HL-60/S4 treated with phorbol 12-myristate 13-acetate at 8.2 ng/mL for 4 days and 3 days (cell line): ENCODE measurements around the gene FLT3.
"Not testable (repeated sequence)": the region's sequence is repeated elsewhere in the genome, so short reads cannot be mapped to it uniquely, and the experiment has no call there.

Experiments
- in situ Hi-C: fragments of 300-500 bp; cut with MboI; formaldehyde crosslinking; loops from 2 replicates; pipeline ENCODE4 v1.15.0; 2022; ENCODE audit warnings: low sequenced_read_pairs

FLT3 gene

GRCh38 chr13:28101886-28102285, 1.5 kb upstream of the FLT3 start:
- in situ Hi-C loops, result not testable (repeated sequence)

- in situ Hi-C loops, result no loop called here
Measured at GRCh38 chr13:28099396-28100149, 803 bp downstream of the FLT3 start.

- in situ Hi-C loops, result no loop called here
Measured at GRCh38 chr13:28097503-28097902, 2.9 kb downstream of the FLT3 start.

DNA sequence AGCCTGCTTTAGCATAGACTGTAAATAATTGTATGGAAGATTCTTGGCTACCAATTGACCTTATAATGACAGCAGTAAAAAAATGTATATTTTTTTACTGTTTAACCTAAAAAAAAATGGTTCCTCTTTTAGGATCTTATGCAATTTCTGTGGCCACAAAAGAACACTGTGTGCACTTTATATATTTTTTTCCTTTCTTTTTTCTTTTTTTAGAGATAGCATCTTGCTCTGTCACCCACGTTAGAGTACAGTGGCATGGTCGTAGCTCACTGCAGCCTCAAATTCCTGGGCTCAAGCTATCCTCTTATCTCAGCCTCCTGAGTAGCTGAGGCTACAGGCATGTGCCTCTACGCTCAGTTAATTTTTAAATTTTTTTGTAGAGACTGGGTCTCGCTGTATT, 6.1 kb downstream of the FLT3 start:
- in situ Hi-C loops, result no loop called here

DNA sequence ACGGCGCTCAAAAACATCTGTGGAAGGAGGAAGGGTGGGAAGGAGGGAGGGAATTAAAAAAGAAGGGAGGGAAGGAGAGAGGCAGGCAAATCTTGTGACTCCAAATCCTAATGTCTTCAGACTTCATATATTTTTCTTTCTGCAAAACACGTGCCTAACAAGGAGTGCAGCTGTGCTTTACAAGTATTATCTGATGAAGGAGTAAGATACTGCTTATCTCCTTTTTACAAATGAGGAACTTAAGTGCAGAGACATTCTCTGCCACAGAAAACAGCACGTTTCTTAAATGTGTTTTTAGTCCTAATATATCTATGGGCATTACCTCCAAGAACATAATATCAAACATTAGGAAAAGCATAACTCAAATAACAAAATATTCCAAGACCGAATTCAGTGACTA, 6.5 kb downstream of the FLT3 start:
- in situ Hi-C loops, result no loop called here

GRCh38 chr13:28092431-28092830, 7.9 kb downstream of the FLT3 start:
- in situ Hi-C loops, result no loop called here

GRCh38 chr13:28089065-28089464, 11.3 kb downstream of the FLT3 start:
- in situ Hi-C loops, result no loop called here

GRCh38 chr13:28077820-28078219, 22.6 kb downstream of the FLT3 start:
- in situ Hi-C loops, result not testable (repeated sequence)

GRCh38 chr13:28077231-28077630, 23.1 kb downstream of the FLT3 start:
- in situ Hi-C loops, result no loop called here

GRCh38 chr13:28071424-28071823, 29.0 kb downstream of the FLT3 start:
- in situ Hi-C loops, result no loop called here

- in situ Hi-C loops, result no loop called here
Measured at GRCh38 chr13:28067491-28067890, 32.9 kb downstream of the FLT3 start.

DNA sequence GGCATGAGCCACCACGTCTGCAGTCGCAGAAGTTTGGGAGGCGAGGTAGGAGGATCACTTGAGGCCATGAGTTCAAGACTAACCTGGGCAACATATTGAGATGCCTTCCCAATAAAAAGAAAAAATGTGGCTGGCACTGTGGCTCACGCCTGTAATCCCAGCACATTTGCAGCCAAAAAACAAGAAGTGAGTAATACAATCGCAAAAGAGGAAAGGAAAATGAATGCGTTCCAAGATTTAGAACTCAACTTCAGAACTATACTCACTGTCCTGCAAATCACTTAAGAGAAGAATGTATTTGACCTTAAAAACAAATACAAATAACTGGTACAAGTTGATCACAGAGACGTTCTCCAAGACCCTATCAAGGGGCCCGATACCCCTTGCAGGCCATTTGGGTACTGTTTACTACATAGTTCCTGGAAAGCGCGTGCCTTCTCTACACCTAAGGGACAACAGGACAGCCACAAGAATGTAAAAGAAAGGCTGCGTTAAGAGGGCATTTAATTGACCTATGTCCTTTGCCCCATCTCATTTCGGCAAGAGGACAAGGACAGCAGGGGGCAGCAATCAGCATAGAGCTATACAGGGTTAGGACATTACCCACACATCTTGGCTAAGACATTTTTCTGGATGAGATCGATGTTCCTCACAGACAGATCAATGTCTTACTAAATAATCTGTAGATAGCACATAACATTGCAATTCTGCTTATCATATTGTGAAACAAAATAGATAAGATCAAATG, 41.3 kb downstream of the FLT3 start:
- in situ Hi-C loops, result no loop called here

GRCh38 chr13:28056970-28057712, 43.2 kb downstream of the FLT3 start:
- in situ Hi-C loops, result no loop called here

- in situ Hi-C loops, result no loop called here
Measured at GRCh38 chr13:28056426-28056825, 44.0 kb downstream of the FLT3 start.

DNA sequence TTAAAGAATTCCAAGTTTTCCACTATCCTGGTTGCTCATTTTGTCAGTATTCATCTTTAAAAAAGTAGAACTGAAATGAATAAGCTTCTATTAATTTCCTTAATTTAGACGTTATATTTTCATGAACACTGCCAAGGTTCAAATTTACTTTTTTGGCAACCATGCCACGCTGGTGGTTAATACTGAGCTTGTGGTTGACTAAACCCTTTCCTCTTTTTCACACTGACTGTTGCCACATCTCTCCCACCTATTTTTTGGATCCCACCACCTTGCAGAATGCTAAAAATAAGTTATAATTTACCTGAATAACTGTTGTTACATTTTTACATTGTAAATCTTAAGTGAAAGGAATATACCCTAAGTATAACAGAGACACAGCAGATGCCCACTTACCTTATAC, 45.0 kb downstream of the FLT3 start:
- in situ Hi-C loops, result no loop called here

DNA sequence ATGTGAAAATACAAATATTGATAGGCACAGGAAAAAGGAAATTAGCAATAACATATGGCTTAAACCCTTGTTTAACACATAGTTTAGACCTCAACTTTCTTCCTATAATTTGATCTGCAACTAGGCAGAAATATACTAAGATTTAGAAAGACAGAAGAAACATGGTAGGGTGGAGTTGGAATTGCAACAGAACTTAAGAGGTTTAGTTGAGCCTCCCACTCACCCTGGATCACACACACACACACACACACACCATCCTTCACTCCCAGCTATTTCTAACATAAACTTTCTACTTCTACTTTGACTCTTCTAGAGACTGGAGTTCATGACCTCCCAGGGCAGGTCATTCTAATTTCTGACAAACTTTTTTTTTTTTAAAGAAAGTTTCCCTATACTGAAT, 47.4 kb downstream of the FLT3 start:
- in situ Hi-C loops, result no loop called here

DNA sequence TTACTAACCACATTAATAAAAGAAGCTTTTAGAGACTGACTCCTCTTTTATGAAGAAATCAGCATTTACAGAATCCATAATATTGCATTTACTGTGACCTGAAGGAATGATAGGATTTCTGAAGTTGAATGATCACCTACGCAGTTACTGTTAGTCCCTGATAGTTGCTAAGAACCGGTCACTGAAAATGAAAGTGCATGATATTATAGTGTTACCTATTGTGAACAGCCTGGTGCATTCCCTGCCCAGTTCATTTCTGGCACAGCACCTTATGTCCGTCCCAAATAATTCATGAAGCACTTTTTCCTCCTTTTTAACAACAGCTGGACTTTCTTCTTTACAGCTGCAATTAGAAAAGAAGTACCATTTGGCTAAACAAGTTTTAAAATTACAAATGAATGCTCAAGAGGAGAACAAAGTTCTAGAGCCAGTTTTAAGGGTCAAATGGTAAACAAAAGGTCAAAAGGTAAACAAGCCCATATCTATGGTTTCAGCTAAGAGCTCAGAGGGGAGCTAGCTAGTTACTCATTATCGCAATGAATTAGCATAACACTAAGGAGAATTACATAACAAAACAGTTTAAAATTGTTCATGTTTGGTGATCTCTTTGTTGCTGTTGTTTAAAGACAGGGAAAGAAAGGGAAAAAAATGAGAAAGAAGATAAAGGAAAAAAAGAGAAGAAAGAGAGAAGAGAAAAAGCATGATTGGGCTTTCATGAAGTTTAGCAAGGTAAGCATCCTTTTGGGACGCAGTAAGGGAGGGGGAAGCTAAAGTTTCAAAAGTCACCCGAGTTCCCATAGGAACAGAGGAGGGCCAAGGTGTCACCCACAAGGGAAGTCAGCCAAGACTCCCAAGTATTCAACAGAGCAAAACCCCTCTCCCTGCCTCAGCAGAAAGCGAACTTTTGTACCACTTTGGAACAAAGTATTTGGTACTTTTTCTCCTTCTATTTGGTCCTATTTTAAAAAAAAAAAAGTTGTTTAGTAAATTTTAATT, 50.2 kb downstream of the FLT3 start:
- in situ Hi-C loops, result no loop called here

DNA sequence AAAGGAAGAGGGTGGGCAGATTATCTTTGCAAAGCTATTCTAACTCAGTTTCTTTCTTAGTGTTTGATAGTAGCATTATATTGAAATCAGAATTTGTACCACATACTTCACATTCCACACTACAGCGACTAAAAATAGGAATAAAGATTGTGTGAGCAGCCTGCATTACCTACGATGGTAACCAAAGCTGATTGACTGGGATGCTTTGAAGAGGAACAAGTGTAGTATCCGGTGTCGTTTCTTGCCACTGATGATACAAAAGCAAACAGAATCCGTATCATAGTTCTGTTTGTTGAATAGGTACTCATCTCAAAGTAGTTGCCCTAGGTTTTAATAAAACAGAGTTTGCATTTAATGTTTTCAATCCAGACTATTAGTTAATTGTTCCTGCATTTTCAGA, 51.2 kb downstream of the FLT3 start:
- in situ Hi-C loops, result no loop called here

DNA sequence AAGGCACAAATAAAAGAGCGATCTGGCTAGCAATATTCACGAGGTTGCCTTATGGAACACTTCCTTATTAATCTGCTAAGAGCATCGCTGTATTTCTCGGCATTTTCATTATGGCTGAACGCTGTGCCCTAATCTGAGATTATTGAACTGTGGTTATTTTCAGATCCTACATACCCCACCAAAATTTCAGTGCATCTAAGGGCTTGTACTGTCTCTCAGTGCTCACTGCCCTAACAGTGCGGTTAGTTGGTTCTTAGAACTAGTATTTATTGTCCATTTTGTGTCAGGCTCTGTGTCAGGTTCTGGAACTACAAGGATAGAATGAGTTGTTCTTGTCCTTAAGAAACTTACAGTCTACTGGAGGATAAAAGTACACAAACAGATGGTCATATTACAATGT, 51.6 kb downstream of the FLT3 start:
- in situ Hi-C loops, result no loop called here

DNA sequence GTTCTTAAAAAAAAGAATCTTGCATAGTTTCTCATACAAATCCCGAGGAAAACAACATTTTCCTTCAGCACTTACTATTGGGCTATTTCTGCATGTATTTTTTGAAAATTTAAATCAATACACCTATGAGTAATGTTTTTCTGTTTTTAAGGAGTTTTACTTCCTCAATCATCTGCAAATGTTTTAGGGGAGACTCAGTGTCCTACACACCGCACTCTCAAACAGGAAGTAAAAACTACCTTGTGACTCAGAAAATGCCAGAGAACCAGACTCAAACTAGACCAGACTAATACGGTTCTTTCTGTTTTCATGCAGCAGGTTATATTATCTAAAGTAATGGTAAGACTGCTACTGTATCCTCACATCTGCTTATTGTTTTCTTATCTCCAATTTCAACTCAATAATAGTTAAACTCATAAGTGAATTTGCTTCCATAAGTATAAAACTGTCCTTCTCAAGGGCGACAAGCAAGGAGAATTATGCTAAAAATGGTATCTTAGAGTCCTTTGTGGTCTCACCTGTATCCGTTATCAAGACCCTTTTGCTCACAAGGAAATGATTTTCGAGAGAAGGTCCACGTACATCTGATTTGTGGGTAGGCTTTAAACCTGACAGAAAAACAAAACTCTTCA, 52.5 kb downstream of the FLT3 start:
- in situ Hi-C loops, result no loop called here
